ENCODE data around the gene ZFHX3.

ZFHX3 gene

DNA sequence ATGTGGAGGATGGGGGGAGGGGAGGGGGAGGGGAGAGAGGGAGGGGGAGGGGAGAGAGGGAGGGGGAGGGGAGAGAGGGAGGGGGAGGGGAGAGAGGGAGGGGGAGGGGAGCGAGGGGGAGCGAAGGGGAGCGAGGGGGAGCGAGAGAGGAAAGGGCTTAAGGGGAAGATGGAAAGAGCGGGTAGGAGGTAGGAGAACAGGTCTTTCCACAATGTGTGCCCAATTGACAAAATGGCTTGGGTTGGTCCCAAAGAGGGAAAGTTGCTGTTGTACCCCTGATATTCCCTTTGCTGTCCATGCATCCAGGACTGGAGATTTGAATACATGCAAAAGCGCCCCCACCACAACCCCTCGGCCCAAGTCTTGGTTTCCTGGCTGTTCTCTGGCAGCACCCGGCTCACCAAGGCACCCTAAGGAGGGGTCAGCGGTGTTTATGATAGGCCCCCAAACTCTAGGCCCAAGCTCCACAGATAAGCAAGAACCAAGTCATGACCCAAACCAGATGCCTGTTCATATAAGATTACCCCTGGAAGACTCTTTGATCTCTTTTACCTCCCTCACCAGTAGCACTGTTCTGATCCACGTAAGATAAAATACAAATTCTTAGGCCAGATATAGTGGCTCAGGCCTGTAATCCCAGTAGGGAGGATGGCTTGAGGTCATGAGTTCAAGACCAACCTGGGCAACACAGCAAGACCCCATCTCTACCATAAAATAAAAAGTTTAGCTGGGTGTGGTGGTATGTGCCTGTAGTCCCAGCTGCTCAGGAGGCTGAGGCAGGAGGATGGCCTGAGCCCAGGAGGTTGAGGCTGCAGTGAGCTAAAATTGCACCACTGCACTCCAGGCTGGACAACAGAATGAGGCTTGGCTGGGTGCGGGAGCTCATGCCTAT is 119.6 kb downstream of the ZFHX3 start:
- DNase-seq (ENCODE audit: low spot score), result no peak

GRCh38 chr16:72927199-72928089 is 120.5 kb downstream of the ZFHX3 start:
- no peak for DNase-seq (ENCODE audit: low spot score)

- no peak for DNase-seq (ENCODE audit: low spot score)
Measured at GRCh38 chr16:72926177-72927070, 121.5 kb downstream of the ZFHX3 start.

GRCh38 chr16:72925631-72925979 is 122.3 kb downstream of the ZFHX3 start:
- DNase-seq (ENCODE audit: low spot score), result no peak

- no peak for DNase-seq (ENCODE audit: low spot score)
Measured at GRCh38 chr16:72924927-72925630, 122.8 kb downstream of the ZFHX3 start.

- no peak for DNase-seq (ENCODE audit: low spot score)
Measured at GRCh38 chr16:72924537-72924926, 123.4 kb downstream of the ZFHX3 start.

- no peak for DNase-seq (ENCODE audit: low spot score)
Measured at GRCh38 chr16:72923757-72924156, 124.2 kb downstream of the ZFHX3 start.

DNA sequence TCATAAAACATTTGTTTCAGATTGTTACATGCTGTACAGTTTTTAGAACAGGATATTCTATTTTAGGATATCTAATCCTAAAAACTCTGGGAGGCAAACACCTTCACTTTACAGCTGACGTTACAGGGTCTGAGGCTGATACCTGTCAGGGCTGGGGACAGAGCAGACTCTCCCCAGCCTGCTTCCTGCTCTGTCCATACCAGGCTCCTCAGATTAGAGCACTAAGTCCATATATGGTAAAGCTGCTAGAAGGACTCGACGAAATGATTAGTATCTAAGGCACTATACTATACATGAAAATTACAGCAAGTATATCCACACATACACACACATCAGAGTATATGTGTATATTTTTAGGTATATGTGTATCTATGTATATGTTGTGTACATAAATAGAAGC is 125.2 kb downstream of the ZFHX3 start:
- DNase-seq (ENCODE audit: low spot score), result no peak

GRCh38 chr16:72921620-72922019 is 126.3 kb downstream of the ZFHX3 start:
- DNase-seq (ENCODE audit: low spot score), result peak; percentile 38

GRCh38 chr16:72921106-72921505 is 126.8 kb downstream of the ZFHX3 start:
- no peak for DNase-seq (ENCODE audit: low spot score)

- no peak for DNase-seq (ENCODE audit: low spot score)
Measured at GRCh38 chr16:72917051-72917450, 130.9 kb downstream of the ZFHX3 start.

DNA sequence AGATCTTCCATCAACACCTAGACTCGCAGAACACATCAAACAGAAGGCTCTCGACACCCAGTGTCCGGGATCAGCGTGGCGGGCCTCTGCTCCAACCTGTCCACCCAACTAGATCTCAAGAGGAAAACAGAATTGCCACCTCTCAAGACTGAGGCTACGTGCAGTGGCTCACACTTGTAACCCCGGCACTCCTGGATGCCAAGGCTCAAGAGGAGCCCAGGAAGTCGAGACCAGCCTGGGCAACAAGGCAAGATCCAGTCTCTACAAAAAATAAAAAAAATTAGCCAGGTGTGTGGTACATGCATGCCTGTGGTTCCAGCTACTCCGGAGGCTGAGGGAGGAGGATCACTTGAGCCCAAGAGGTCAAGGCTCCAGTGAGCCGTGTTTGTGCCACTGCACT is 132.6 kb downstream of the ZFHX3 start:
- no peak for DNase-seq (ENCODE audit: low spot score)

- DNase-seq (ENCODE audit: low spot score), result no peak
Measured at GRCh38 chr16:72913551-72913950, 134.4 kb downstream of the ZFHX3 start.

DNA sequence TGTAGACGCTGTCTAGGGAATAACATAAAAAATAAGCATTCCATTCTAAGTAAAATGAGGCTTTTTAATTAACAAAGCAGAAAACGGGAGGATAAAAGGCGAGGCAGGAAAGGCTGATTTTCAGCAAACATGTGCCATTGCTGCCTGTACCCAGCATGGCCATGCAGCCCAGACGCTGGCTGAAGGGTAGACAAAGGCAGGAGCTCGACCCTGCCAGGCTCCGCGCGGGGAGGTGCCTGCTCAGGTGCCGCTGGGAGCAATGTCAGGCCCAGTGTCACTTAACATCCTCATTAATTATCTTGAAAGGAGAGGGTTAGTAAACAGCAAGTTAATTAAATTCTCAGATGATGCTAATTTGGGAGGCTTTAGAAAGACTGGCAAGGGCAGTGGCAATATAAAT is 136.0 kb downstream of the ZFHX3 start:
- no peak for DNase-seq (ENCODE audit: low spot score)

DNA sequence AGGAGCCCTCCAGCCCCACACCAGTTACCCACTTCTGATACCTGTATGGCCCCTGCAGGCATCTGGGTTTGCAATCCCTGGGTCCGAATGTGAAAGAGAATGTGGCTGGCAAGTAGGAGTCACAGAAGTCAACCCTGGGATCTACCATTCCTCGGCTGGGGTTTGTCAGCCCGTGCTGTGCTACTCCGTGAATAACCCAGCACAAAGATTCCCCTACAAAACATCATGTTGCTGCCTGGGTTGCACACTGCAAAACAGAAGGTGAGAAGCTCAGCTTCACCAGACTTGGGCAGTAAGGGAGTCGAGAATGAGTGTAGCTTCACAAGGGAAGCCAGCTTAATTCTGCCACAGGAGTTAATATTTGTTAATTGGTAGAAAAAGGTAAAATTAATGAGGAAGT is 137.1 kb downstream of the ZFHX3 start:
- no peak for DNase-seq (ENCODE audit: low spot score)

- DNase-seq (ENCODE audit: low spot score), result no peak
Measured at GRCh38 chr16:72910381-72910780, 137.5 kb downstream of the ZFHX3 start.

DNA sequence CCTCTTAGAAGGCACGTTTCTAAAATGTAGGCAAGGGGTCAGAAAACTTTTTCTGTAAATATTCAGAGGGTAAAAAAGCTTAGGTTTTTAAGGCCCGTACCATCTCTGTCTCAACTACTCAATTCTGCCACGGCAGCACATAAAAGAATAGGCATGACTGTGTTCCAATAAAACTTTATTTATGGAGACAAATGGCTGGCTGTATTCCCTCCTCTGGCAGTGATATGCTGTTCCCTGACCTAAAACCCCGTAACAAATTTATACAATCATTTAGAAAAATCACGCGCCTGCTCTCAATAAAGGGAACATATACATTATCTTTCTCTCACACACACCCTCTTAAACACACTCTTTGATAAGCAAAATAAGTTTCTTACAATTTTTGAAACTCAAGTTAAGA is 138.7 kb downstream of the ZFHX3 start:
- DNase-seq (ENCODE audit: low spot score), result no peak

DNA sequence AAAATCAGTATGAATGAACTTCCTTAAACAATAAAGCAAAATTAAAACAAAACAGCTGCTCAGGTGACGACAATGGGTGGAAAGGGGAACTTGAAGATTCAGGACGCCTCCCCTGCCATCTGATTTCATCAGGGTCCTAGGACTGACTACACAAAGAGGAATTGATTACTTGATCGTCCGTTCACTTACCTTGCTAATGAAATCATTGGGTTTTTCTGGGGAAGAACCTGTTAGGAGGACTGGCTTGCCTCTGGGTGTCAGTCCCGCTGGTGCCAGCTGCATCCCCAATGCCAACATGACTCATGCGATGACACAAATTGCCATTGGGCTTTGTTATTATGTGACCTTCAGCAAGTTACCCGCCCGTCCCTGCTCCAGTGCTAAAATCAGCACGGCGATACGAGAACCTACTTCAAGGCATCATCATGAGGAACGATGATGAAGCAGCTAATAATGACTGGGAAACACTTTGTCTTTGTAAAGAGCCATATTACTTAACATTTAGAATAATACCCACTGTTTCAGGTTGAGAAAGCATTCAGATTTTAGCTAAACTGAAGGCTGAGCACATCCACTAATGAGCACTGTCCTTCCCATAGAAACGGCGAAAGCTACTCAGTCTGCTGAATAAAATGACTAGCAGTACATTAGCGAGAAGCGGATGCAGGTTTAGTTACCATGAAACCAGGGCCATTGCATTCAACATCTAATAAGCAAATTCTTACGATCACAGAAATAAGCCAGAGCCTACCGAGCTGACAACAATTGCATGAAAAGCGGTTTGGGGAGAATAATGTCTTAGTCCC is 139.4 kb downstream of the ZFHX3 start:
- DNase-seq (ENCODE audit: low spot score), result no peak

GRCh38 chr16:72905581-72905980 is 142.3 kb downstream of the ZFHX3 start:
- DNase-seq (ENCODE audit: low spot score), result no peak

DNA sequence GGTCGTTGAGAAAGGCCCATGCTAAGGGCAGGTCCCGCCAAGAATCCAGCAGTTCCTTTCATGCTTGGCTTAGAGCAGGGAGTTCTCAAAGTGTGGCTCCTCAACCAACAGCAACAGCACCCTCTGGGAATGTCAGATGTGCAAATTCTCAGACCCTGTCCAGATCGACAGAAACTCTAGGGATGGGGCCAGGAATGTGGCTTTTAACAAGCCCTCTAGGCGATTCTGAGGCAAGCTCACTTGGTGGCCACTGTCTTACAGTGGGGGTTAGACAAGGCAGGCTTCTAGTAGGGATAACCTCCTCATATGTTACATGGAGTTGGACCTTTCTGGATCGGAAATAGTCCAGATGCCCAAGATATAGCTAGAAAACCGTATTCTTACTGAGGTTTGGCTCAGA is 144.8 kb downstream of the ZFHX3 start:
- DNase-seq (ENCODE audit: low spot score), result no peak

GRCh38 chr16:72902206-72902605 is 145.7 kb downstream of the ZFHX3 start:
- DNase-seq (ENCODE audit: low spot score), result no peak
